HEK293 (cell line): ENCODE measurements around the gene DAAM2.

Experiments
- GFI1B ChIP-seq: fragments of 450-650 bp; formaldehyde crosslinking; IDR thresholded peaks from 2 replicates; pipeline ENCODE4 v1.5.1; 2016; ENCODE audit warnings: missing biosample characterization, missing genetic modification characterization
- GLI4 ChIP-seq: fragments of 450-650 bp; formaldehyde crosslinking; IDR thresholded peaks from 2 replicates; pipeline ENCODE4 v1.5.1; 2016; ENCODE audit warnings: missing biosample characterization, missing genetic modification characterization
- HOXD13 ChIP-seq: sonication (generic); formaldehyde crosslinking; IDR thresholded peaks from 2 replicates; pipeline ENCODE4 v1.8.0; 2022; ENCODE audit warnings: missing genetic modification reagents, borderline replicate concordance
- MYNN ChIP-seq: fragments of 450-650 bp; formaldehyde crosslinking; IDR thresholded peaks from 2 replicates; pipeline ENCODE4 v1.5.1; 2016; ENCODE audit warnings: missing biosample characterization, missing genetic modification characterization, borderline replicate concordance
- SALL2 ChIP-seq: fragments of 450-650 bp; formaldehyde crosslinking; IDR thresholded peaks from 2 replicates; pipeline ENCODE4 v1.5.0; 2017; ENCODE audit warnings: missing biosample characterization, mild to moderate bottlenecking, missing genetic modification characterization, borderline replicate concordance
- SP2 ChIP-seq: fragments of 450-650 bp; formaldehyde crosslinking; IDR thresholded peaks from 2 replicates; pipeline ENCODE4 v1.5.1; 2016; ENCODE audit warnings: missing biosample characterization, missing genetic modification characterization
- TCF7L2 ChIP-seq: IDR thresholded peaks from 2 replicates; pipeline ENCODE4 v1.6.1; 2011; ENCODE audit warnings: low read depth, mild to moderate bottlenecking, inconsistent platforms, low read length, moderate library complexity, borderline replicate concordance
- TSHZ1 ChIP-seq: fragments of 450-650 bp; formaldehyde crosslinking; IDR thresholded peaks from 2 replicates; pipeline ENCODE4 v1.5.1; 2016; ENCODE audit warnings: missing biosample characterization, missing genetic modification characterization, borderline replicate concordance
- WT1 ChIP-seq: fragments of 450-650 bp; formaldehyde crosslinking; IDR thresholded peaks from 2 replicates; pipeline ENCODE4 v1.5.1; 2016; ENCODE audit warnings: missing biosample characterization, missing genetic modification characterization
- ZBTB1 ChIP-seq: fragments of 450-650 bp; formaldehyde crosslinking; IDR thresholded peaks from 2 replicates; pipeline ENCODE4 v1.5.1; 2016; ENCODE audit warnings: missing biosample characterization, missing genetic modification characterization
- ZBTB21 ChIP-seq: fragments of 450-650 bp; formaldehyde crosslinking; IDR thresholded peaks from 2 replicates; pipeline ENCODE4 v1.5.1; 2017; ENCODE audit warnings: missing biosample characterization, missing genetic modification characterization
- ZBTB48 ChIP-seq: fragments of 450-650 bp; formaldehyde crosslinking; IDR thresholded peaks from 2 replicates; pipeline ENCODE4 v1.5.1; 2016; ENCODE audit warnings: missing biosample characterization, missing genetic modification characterization
- ZNF114 ChIP-seq: fragments of 450-650 bp; formaldehyde crosslinking; IDR thresholded peaks from 2 replicates; pipeline ENCODE4 v1.5.0; 2017; ENCODE audit warnings: missing biosample characterization, missing genetic modification characterization
- ZNF146 ChIP-seq: fragments of 450-650 bp; formaldehyde crosslinking; IDR thresholded peaks from 2 replicates; pipeline ENCODE4 v1.5.1; 2016; ENCODE audit warnings: missing biosample characterization, missing genetic modification characterization
- ZNF174 ChIP-seq: fragments of 450-650 bp; formaldehyde crosslinking; IDR thresholded peaks from 2 replicates; pipeline ENCODE4 v1.5.0; 2017; ENCODE audit warnings: missing biosample characterization, mild to moderate bottlenecking, missing genetic modification characterization
- ZNF175 ChIP-seq: fragments of 450-650 bp; formaldehyde crosslinking; IDR thresholded peaks from 2 replicates; pipeline ENCODE4 v1.5.1; 2016; ENCODE audit warnings: missing biosample characterization, missing genetic modification characterization
- ZNF18 ChIP-seq: fragments of 450-650 bp; formaldehyde crosslinking; IDR thresholded peaks from 2 replicates; pipeline ENCODE4 v1.5.1; 2016; ENCODE audit warnings: missing biosample characterization, missing genetic modification characterization
- ZNF184 ChIP-seq: fragments of 450-650 bp; IDR thresholded peaks from 2 replicates; pipeline ENCODE4 v1.5.1; 2018; ENCODE audit warnings: missing biosample characterization, mild to moderate bottlenecking, missing genetic modification characterization
- ZNF23 ChIP-seq: fragments of 450-650 bp; formaldehyde crosslinking; IDR thresholded peaks from 2 replicates; pipeline ENCODE4 v1.5.1; 2016; ENCODE audit warnings: missing biosample characterization, missing genetic modification characterization, borderline replicate concordance
- ZNF26 ChIP-seq: fragments of 450-650 bp; formaldehyde crosslinking; IDR thresholded peaks from 2 replicates; pipeline ENCODE4 v1.5.1; 2016; ENCODE audit warnings: missing biosample characterization, missing genetic modification characterization
- ZNF280D ChIP-seq: fragments of 450-650 bp; formaldehyde crosslinking; IDR thresholded peaks from 2 replicates; pipeline ENCODE4 v1.5.1; 2016; ENCODE audit warnings: missing biosample characterization, missing genetic modification characterization
- ZNF302 ChIP-seq: fragments of 450-650 bp; formaldehyde crosslinking; IDR thresholded peaks from 2 replicates; pipeline ENCODE4 v1.5.1; 2016; ENCODE audit warnings: missing biosample characterization, missing genetic modification characterization, low read depth
- ZNF341 ChIP-seq: fragments of 450-650 bp; formaldehyde crosslinking; IDR thresholded peaks from 2 replicates; pipeline ENCODE4; 2016; ENCODE audit warnings: low read depth, missing biosample characterization, missing genetic modification characterization
- ZNF404 ChIP-seq: fragments of 450-650 bp; formaldehyde crosslinking; IDR thresholded peaks from 2 replicates; pipeline ENCODE4 v1.5.1; 2017; ENCODE audit warnings: missing biosample characterization, missing genetic modification characterization
- ZNF549 ChIP-seq: fragments of 450-650 bp; IDR thresholded peaks from 2 replicates; pipeline ENCODE4 v1.5.1; 2018; ENCODE audit warnings: missing biosample characterization, missing genetic modification characterization, mild to moderate bottlenecking, inconsistent platforms, moderate library complexity
- ZNF623 ChIP-seq: fragments of 450-650 bp; formaldehyde crosslinking; IDR thresholded peaks from 2 replicates; pipeline ENCODE4 v1.5.1; 2016; ENCODE audit warnings: missing biosample characterization, missing genetic modification characterization
- ZNF629 ChIP-seq: fragments of 450-650 bp; formaldehyde crosslinking; IDR thresholded peaks from 2 replicates; pipeline ENCODE4 v1.5.1; 2017; ENCODE audit warnings: missing biosample characterization, missing genetic modification characterization
- ZNF639 ChIP-seq: fragments of 450-650 bp; formaldehyde crosslinking; IDR thresholded peaks from 2 replicates; pipeline ENCODE4 v1.5.1; 2016; ENCODE audit warnings: missing biosample characterization, missing genetic modification characterization
- ZNF76 ChIP-seq: fragments of 450-650 bp; formaldehyde crosslinking; IDR thresholded peaks from 2 replicates; pipeline ENCODE4; 2016; ENCODE audit warnings: low read depth, missing biosample characterization, missing genetic modification characterization, borderline replicate concordance
- ZNF791 ChIP-seq: fragments of 450-650 bp; formaldehyde crosslinking; IDR thresholded peaks from 2 replicates; pipeline ENCODE4 v1.5.1; 2016; ENCODE audit warnings: missing biosample characterization, missing genetic modification characterization

The DAAM2 gene

GRCh38 chr6:39934131-39934757 lies 142.1 kb downstream of the DAAM2 start, which contains the start of gene MOCS1 (continued):
- no peak for TF ChIP-seq TSHZ1
- 0 out of 2 replicates have a peak, but pooled peaks have one; percentile 30 for TF ChIP-seq ZBTB48 (tag by site-specific recombination)
- no peak for TF ChIP-seq ZNF302 (tag by site-specific recombination)
- TF ChIP-seq HOXD13 (CRISPR knock-in tag): no peak
- no peak for TF ChIP-seq ZNF404 (tag by site-specific recombination)
- TF ChIP-seq ZNF146: no peak
- TF ChIP-seq GLI4 (tag by site-specific recombination): 0 out of 2 replicates have a peak, but pooled peaks have one; percentile 18
- TF ChIP-seq ZNF791 (tag by site-specific recombination): no peak
- no peak for TF ChIP-seq SALL2 (tag by site-specific recombination)
- TF ChIP-seq TCF7L2: no peak
- no peak for TF ChIP-seq GFI1B
- TF ChIP-seq ZBTB1: no peak
- TF ChIP-seq MYNN: no peak
- no peak for TF ChIP-seq ZNF623
- no peak for TF ChIP-seq ZNF549 (tag by site-specific recombination)
- peak; percentile 79 for TF ChIP-seq SP2 (tag by site-specific recombination)
- TF ChIP-seq ZNF175 (tag by site-specific recombination): no peak
- no peak; the same call in 1 of the 2 replicates for TF ChIP-seq WT1 (tag by site-specific recombination)
- no peak for TF ChIP-seq ZNF280D (tag by site-specific recombination)
- no peak for TF ChIP-seq ZNF18
- TF ChIP-seq ZNF629 (tag by site-specific recombination): no peak
- TF ChIP-seq ZNF114 (tag by site-specific recombination): no peak
- TF ChIP-seq ZBTB21: no peak
- TF ChIP-seq ZNF341 (tag by site-specific recombination): 0 out of 2 replicates have a peak, but pooled peaks have one; percentile 40
- no peak for TF ChIP-seq ZNF26
- no peak for TF ChIP-seq ZNF184 (tag by site-specific recombination)
- TF ChIP-seq ZNF639 (tag by site-specific recombination): no peak
- peak; percentile 88 for TF ChIP-seq ZNF76
- TF ChIP-seq ZNF174 (tag by site-specific recombination): no peak
- TF ChIP-seq ZNF23: no peak
